ENCODE measurements around the gene AKT3. TPM values are rescaled to one million over a fixed set of nuclear protein-coding genes. Genes with fewer than 3 reads are reported as not detected.

Gene AKT3
- total and polyA plus RNA-seq, 2 experiments from 2014 or later = 4.5 to 18.5 TPM

DNA sequence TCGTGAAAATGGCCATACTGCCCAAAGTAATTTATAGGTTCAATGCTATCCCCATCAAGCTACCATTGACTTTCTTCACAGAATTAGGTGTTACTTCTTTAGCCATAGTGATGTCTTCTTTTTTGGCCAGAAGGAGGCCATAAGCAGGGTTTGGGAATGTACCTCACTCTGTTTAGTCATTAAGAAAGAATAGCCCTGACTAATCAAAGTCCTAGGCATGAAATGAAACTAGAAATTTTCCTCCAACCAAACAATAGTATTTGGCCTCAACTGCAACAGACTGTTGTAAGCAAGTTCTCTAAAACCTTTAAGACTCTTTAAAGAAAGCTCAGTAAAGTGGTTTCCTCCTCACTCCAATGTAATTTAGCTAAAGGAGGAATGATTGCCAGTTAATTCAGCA, 163.9 kb downstream of the AKT3 start:
- Histone ChIP-seq H3F3A (replicated peaks; ENCODE audit: low read depth) (no peaks in the 10 kb centered on the region), H3K36me3 (ENCODE audit: insufficient read depth) (no peaks in the 10 kb centered on the region), H4K20me1 (replicated peaks; ENCODE audit: insufficient read depth) (no peaks in the 10 kb centered on the region), H3K27me3 (ENCODE audit: insufficient read depth) (no peaks in the 10 kb centered on the region), H3K4me1 (ENCODE audit: insufficient read depth) (no peaks in the 10 kb centered on the region), H3K27ac (ENCODE audit: low read depth) (no peak overlapping the region), H3K9me2 (ENCODE audit: insufficient read depth) (no peaks in the 10 kb centered on the region), H3K4me2 (no peak overlapping the region), H2AFZ (no peak overlapping the region), H3K79me2 (replicated peaks; ENCODE audit: insufficient read depth) (no peaks in the 10 kb centered on the region), H3K4me3 (no peak overlapping the region)
- no peaks in the 10 kb centered on the region for H3K9me3 Mint-ChIP-seq
- DNase-seq (ENCODE audit: low spot score) = no peak
- ATAC-seq = no peak
- TF ChIP-seq ZNF331 (CRISPR knock-in tag; IDR thresholded peaks at IDR 0.05; ENCODE audit: low read depth) (no peak), ZNF462 (CRISPR knock-in tag; IDR thresholded peaks at IDR 0.05) (no peak), CREB1 (CRISPR knock-in tag; IDR thresholded peaks at IDR 0.05; ENCODE audit: low read depth) (no peak), STAT1 (IDR thresholded peaks at IDR 0.05; ENCODE audit: unreplicated experiment) (no peak), REST (IDR thresholded peaks at IDR 0.05; ENCODE audit: unreplicated experiment) (no peak), ZNF114 (CRISPR knock-in tag; IDR thresholded peaks at IDR 0.05) (no peak), JUNB (IDR thresholded peaks at IDR 0.05; ENCODE audit: unreplicated experiment) (no peak), NANOG (IDR thresholded peaks at IDR 0.05; ENCODE audit: borderline replicate concordance) (no peak), POLR2AphosphoS5 (IDR thresholded peaks at IDR 0.05; ENCODE audit: low read depth) (no peak), EZH2phosphoT487 (IDR thresholded peaks at IDR 0.05; ENCODE audit: unreplicated experiment) (no peak), EZH2 (IDR thresholded peaks at IDR 0.05; ENCODE audit: low read depth, unreplicated experiment) (no peak)
- TF ChIP-seq, protein P1, sequence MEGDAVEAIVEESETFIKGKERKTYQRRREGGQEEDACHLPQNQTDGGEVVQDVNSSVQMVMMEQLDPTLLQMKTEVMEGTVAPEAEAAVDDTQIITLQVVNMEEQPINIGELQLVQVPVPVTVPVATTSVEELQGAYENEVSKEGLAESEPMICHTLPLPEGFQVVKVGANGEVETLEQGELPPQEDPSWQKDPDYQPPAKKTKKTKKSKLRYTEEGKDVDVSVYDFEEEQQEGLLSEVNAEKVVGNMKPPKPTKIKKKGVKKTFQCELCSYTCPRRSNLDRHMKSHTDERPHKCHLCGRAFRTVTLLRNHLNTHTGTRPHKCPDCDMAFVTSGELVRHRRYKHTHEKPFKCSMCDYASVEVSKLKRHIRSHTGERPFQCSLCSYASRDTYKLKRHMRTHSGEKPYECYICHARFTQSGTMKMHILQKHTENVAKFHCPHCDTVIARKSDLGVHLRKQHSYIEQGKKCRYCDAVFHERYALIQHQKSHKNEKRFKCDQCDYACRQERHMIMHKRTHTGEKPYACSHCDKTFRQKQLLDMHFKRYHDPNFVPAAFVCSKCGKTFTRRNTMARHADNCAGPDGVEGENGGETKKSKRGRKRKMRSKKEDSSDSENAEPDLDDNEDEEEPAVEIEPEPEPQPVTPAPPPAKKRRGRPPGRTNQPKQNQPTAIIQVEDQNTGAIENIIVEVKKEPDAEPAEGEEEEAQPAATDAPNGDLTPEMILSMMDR (conservative IDR thresholded peaks at IDR 0.05; ENCODE audit: low read depth in 2 of 2) = no peak
- TF ChIP-seq, protein P2, sequence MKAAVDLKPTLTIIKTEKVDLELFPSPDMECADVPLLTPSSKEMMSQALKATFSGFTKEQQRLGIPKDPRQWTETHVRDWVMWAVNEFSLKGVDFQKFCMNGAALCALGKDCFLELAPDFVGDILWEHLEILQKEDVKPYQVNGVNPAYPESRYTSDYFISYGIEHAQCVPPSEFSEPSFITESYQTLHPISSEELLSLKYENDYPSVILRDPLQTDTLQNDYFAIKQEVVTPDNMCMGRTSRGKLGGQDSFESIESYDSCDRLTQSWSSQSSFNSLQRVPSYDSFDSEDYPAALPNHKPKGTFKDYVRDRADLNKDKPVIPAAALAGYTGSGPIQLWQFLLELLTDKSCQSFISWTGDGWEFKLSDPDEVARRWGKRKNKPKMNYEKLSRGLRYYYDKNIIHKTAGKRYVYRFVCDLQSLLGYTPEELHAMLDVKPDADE (IDR thresholded peaks at IDR 0.05) = no peak
- no peaks in the 10 kb centered on the region for H3K36me3 Mint-ChIP-seq (ENCODE audit: low read depth)
- H3K27ac Mint-ChIP-seq = no peak overlapping the region
- H3K4me3 Mint-ChIP-seq = no peak overlapping the region
- H3K4me1 Mint-ChIP-seq = no peaks in the 10 kb centered on the region
- H3K27me3 Mint-ChIP-seq (ENCODE audit: insufficient read depth, low read depth, poor library complexity) = no peaks in the 10 kb centered on the region

Measured in GM23338 (cell line).